Ovary (tissue), 3 donors: ENCODE data around the gene HMOX1.

Experiments used
- CTCF ChIP-seq, 3 donors: fragments of 450-650 bp in 2 of 3; fragments of 200-600 bp in 1 of 3; IDR thresholded peaks; one replicate each; pipeline versions ENCODE4 v1.5.1 to v1.8.0; 2016 to 2022; ENCODE audit warnings: antibody characterized with exemption in 3 of 3, mild to moderate bottlenecking in 1 of 3
- POLR2A ChIP-seq: fragments of 450-650 bp; IDR thresholded peaks from one replicate; pipeline ENCODE4 v1.6.1; 2017; ENCODE audit warnings: antibody characterized with exemption, mild to moderate bottlenecking, moderate library complexity
- donor health status: DM: no; HTN: no; CAD: no.

- TF ChIP-seq CTCF (IDR thresholded peaks at IDR 0.05) (no peak), POLR2A (no peak)
Measured at GRCh38 chr22:35442471-35442870, 61.6 kb downstream of the HMOX1 start.
